Measurements from ENCODE around the gene PWWP2A.

- TF ChIP-seq CTCF (IDR thresholded peaks at IDR 0.05; ENCODE audit: low read length) (no peak), EZH2 (IDR thresholded peaks at IDR 0.05; ENCODE audit: borderline replicate concordance, low read length) (no peak)
Measured at GRCh38 chr5:160054047-160054446, 65.2 kb downstream of the PWWP2A start.
